GM13976 (cell line): ENCODE measurements around the gene MCM10.
A peak's percentile ranks its signal among the peaks of the same experiment; 100 is the strongest.
"Not testable (repeated sequence)": the region's sequence is repeated elsewhere in the genome, so short reads cannot be mapped to it uniquely, and the experiment has no call there.

Experiments used
- DNase-seq: peaks from one replicate; pipeline ENCODE4 v3.0.0; 2012; ENCODE audit warnings: low spot score
- CTCF ChIP-seq: IDR thresholded peaks from 2 replicates; pipeline ENCODE4 v1.5.1; 2012; ENCODE audit warnings: borderline replicate concordance, mild to moderate bottlenecking; ENCODE audit not compliant: insufficient read depth; ENCODE audit errors: extremely low read depth, missing control alignments, control extremely low read depth
- in situ Hi-C: fragments of 300-500 bp; cut with MboI; formaldehyde crosslinking; loops from one replicate; pipeline ENCODE4 v1.12.0; 2022; ENCODE audit warnings: low sequenced_read_pairs, mixed read lengths, inconsistent platforms; ENCODE audit not compliant: unreplicated experiment

The MCM10 gene

DNA sequence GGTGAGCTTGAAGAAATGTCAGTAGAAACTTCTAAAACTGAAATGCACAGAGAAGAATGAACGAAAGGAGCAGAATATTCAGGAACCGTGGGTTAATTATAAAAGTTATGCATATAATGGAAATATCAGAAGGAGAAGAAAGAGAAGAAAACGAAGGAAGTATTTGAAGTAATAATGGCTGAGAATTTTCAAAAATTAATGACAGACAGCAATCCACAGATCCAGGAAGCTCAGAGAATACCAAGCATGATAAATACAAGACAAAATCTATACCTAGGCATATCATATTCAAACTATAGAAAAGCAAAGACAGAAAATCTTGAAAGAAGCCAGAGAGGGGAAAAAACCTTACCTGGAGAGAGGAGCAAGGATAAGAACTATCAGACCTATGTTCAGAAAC lies 16.5 kb upstream of the MCM10 start:
- TF ChIP-seq CTCF, result no peak
- no peak for DNase-seq
- in situ Hi-C loops, result no loop called here

GRCh38 chr10:13146379-13146778 lies 15.0 kb upstream of the MCM10 start:
- in situ Hi-C loops, result no loop called here
- no peak for DNase-seq
- no peak for TF ChIP-seq CTCF

DNA sequence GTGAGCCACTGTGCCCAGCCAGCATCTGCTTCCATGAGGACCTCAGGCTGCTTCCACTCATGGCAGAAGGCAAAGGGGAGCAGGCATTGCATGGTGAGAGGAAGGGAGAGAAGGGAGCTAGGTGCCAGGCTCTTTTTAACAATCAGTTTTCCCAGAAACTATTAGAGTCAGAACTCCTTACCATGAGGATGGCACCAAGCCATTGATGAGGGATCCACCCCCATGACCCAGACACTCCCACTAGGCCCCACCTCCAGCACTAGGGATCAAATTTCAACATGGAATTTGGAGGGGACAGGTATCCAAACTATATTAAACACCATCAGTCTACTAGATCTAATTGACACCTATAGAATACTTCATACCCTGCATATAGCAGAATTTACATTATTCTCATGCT lies 14.2 kb upstream of the MCM10 start:
- TF ChIP-seq CTCF, result no peak
- in situ Hi-C loops, result no loop called here
- DNase-seq, result no peak

GRCh38 chr10:13152296-13152695 lies 9.1 kb upstream of the MCM10 start:
- in situ Hi-C loops, result no loop called here
- DNase-seq, result no peak
- TF ChIP-seq CTCF, result no peak

DNA sequence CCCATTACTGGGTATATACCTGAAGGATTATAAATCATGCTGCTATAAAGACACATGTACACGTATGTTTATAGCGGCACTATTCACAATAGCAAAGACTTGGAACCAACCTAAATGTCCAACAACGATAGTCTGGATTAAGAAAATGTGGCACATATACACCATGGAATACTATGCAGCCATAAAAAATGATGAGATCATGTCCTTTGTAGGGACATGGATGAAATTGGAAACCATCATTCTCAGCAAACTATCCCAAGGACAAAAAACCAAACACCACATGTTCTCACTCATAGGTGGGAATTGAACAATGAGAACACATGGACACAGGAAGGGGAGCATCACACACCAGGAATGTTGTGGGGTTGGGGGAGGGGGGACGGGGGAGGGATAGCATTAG lies 5.5 kb upstream of the MCM10 start:
- DNase-seq, in situ Hi-C loops: not testable (repeated sequence)

- in situ Hi-C loops, result no loop called here
- DNase-seq, result no peak
- no peak for TF ChIP-seq CTCF
Observed at GRCh38 chr10:13158401-13158800, 3.0 kb upstream of the MCM10 start.

- in situ Hi-C loops, result no loop called here
- DNase-seq, result peak; percentile 36
Observed at GRCh38 chr10:13161857-13162271, 506 bp downstream of the MCM10 start.

More at GRCh38 chr10:13161857-13162271, 506 bp downstream of the MCM10 start:
- TF ChIP-seq CTCF, result no peak
